GM10248 (cell line): ENCODE measurements around the gene COL6A3.

Experiments
- CTCF ChIA-PET: fragments of 300-600 bp; sonication (Branson Sonifier 250); formaldehyde crosslinking; extraction: SDS; loops from one replicate; lab custom pipeline; 2021; ENCODE audit warnings: antibody characterized with exemption; lab: Yijun Ruan, JAX
- POLR2A ChIA-PET: fragments of 350-650 bp; sonication (Branson Sonifier 250); formaldehyde crosslinking; extraction: SDS; loops from one replicate; lab custom pipeline; 2020; ENCODE audit warnings: antibody characterized with exemption; lab: Yijun Ruan, JAX
- DNase-seq: peaks from one replicate; pipeline ENCODE4 v3.0.0; 2012; ENCODE audit errors: extremely low spot score
- CTCF ChIP-seq: IDR thresholded peaks from 2 replicates; pipeline ENCODE4 v1.5.1; 2012; ENCODE audit warnings: mild to moderate bottlenecking, low read depth; ENCODE audit errors: extremely low read depth, missing control alignments, control extremely low read depth

Gene COL6A3

GRCh38 chr2:237330541-237330940, 83.4 kb downstream of the COL6A3 start:
- no peak for DNase-seq
- TF ChIP-seq CTCF, result no peak
- POLR2A ChIA-PET, result no interaction called here
- CTCF ChIA-PET, result no interaction called here

- ChIA-PET POLR2A (no interaction called here), CTCF (no interaction called here)
- no peak for TF ChIP-seq CTCF
- DNase-seq, result no peak
These were observed 86.6 kb downstream of the COL6A3 start for GRCh38 chr2:237327175-237327950.

GRCh38 chr2:237326266-237327171, 87.4 kb downstream of the COL6A3 start:
- no peak for DNase-seq
- TF ChIP-seq CTCF, result no peak
- ChIA-PET POLR2A (no interaction called here), CTCF (no interaction called here)

GRCh38 chr2:237324837-237325236, 89.1 kb downstream of the COL6A3 start:
- no peak for DNase-seq
- TF ChIP-seq CTCF, result no peak
- ChIA-PET POLR2A (no interaction called here), CTCF (no interaction called here)

- POLR2A ChIA-PET, result no interaction called here
- CTCF ChIA-PET, result no interaction called here
- TF ChIP-seq CTCF, result no peak
- DNase-seq, result no peak
These were observed 89.5 kb downstream of the COL6A3 start for GRCh38 chr2:237324405-237324831.

GRCh38 chr2:237323656-237324055, 90.3 kb downstream of the COL6A3 start:
- CTCF ChIA-PET, result no interaction called here
- POLR2A ChIA-PET, result no interaction called here
- DNase-seq, result no peak
- TF ChIP-seq CTCF, result no peak
